Measurements from ENCODE around the gene BRIP1.

Gene BRIP1

DNA sequence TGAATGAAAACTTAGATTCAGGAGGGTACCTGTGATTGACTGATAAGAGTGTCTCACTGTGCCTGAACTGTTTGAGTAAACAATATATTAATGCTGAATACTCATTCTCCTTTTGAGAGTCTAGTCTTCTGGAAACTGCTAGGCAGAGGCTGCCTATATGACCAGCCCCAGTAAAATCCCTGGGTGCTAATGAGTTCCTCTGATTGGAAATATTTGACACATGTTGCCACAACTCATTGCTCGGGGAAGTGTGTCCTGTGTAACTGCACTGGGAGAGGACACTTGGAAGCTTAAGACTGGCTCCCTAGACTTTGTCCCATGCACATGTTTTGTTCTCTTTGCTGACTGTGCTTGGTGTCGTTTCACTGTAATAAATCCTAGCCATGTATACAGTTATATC, 163.6 kb downstream of the BRIP1 start:
- Histone ChIP-seq H3K4me1 (ENCODE audit: low read depth, poor library complexity, severe bottlenecking) (no peaks in the 10 kb centered on the region), H4K20me1 (ENCODE audit: insufficient read depth) (no peaks in the 10 kb centered on the region), H3K27ac (no peak overlapping the region), H3K9ac (no peak overlapping the region), H3K4me3 (IDR thresholded peaks at IDR 0.05; ENCODE audit: insufficient read depth, low read depth, low read length) (no peak overlapping the region), H3K27me3 (ENCODE audit: insufficient read depth, low read depth) (no peaks in the 10 kb centered on the region), H3K4me2 (no peak overlapping the region), H3K36me3 (ENCODE audit: insufficient read depth) (no peaks in the 10 kb centered on the region), H3K79me2 (ENCODE audit: insufficient read depth, low read depth) (no peaks in the 10 kb centered on the region), H2AFZ (ENCODE audit: low read depth) (no peak overlapping the region)
- TF ChIP-seq, protein P1, sequence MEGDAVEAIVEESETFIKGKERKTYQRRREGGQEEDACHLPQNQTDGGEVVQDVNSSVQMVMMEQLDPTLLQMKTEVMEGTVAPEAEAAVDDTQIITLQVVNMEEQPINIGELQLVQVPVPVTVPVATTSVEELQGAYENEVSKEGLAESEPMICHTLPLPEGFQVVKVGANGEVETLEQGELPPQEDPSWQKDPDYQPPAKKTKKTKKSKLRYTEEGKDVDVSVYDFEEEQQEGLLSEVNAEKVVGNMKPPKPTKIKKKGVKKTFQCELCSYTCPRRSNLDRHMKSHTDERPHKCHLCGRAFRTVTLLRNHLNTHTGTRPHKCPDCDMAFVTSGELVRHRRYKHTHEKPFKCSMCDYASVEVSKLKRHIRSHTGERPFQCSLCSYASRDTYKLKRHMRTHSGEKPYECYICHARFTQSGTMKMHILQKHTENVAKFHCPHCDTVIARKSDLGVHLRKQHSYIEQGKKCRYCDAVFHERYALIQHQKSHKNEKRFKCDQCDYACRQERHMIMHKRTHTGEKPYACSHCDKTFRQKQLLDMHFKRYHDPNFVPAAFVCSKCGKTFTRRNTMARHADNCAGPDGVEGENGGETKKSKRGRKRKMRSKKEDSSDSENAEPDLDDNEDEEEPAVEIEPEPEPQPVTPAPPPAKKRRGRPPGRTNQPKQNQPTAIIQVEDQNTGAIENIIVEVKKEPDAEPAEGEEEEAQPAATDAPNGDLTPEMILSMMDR (conservative IDR thresholded peaks at IDR 0.05; ENCODE audit: low read depth, low read length), result no peak

DNA sequence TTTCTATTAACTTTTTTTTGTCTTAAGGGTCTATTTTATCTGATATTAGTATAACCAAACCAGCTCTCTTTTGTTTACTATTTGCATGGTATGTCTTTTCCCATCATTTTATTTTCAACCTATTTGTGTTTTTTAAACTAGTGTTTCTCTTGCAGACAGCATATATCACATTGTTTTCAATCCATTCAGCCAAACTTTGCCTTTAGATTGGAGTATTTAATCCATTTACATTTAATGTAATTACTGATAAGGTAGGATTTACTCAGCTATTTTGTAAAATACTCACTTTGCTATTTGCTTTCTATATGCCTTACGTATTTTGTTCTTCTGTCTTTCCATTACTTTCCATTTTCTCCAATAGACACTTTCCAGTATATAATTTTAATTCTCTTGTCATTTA, 164.3 kb downstream of the BRIP1 start:
- Histone ChIP-seq H3K4me2 (no peak overlapping the region), H3K4me1 (ENCODE audit: low read depth, poor library complexity, severe bottlenecking) (no peaks in the 10 kb centered on the region), H4K20me1 (ENCODE audit: insufficient read depth) (no peaks in the 10 kb centered on the region), H2AFZ (ENCODE audit: low read depth) (no peak overlapping the region), H3K36me3 (ENCODE audit: insufficient read depth) (no peaks in the 10 kb centered on the region), H3K79me2 (ENCODE audit: insufficient read depth, low read depth) (no peaks in the 10 kb centered on the region), H3K27ac (no peak overlapping the region), H3K9ac (no peak overlapping the region), H3K4me3 (IDR thresholded peaks at IDR 0.05; ENCODE audit: insufficient read depth, low read depth, low read length) (no peak overlapping the region), H3K27me3 (ENCODE audit: insufficient read depth, low read depth) (no peaks in the 10 kb centered on the region)
- TF ChIP-seq, protein P1 (conservative IDR thresholded peaks at IDR 0.05; ENCODE audit: low read depth, low read length), result no peak

- Histone ChIP-seq H3K79me2 (ENCODE audit: insufficient read depth, low read depth) (no peaks in the 10 kb centered on the region), H3K4me3 (IDR thresholded peaks at IDR 0.05; ENCODE audit: insufficient read depth, low read depth, low read length) (no peak overlapping the region), H3K27ac (no peak overlapping the region), H3K27me3 (ENCODE audit: insufficient read depth, low read depth) (no peaks in the 10 kb centered on the region), H3K4me1 (ENCODE audit: low read depth, poor library complexity, severe bottlenecking) (no peaks in the 10 kb centered on the region), H3K4me2 (no peak overlapping the region), H2AFZ (ENCODE audit: low read depth) (no peak overlapping the region), H4K20me1 (ENCODE audit: insufficient read depth) (no peaks in the 10 kb centered on the region), H3K9ac (no peak overlapping the region), H3K36me3 (ENCODE audit: insufficient read depth) (no peaks in the 10 kb centered on the region)
- TF ChIP-seq, protein P1 (conservative IDR thresholded peaks at IDR 0.05; ENCODE audit: low read depth, low read length), result no peak
Measured at GRCh38 chr17:61698244-61698643, 165.1 kb downstream of the BRIP1 start.

DNA sequence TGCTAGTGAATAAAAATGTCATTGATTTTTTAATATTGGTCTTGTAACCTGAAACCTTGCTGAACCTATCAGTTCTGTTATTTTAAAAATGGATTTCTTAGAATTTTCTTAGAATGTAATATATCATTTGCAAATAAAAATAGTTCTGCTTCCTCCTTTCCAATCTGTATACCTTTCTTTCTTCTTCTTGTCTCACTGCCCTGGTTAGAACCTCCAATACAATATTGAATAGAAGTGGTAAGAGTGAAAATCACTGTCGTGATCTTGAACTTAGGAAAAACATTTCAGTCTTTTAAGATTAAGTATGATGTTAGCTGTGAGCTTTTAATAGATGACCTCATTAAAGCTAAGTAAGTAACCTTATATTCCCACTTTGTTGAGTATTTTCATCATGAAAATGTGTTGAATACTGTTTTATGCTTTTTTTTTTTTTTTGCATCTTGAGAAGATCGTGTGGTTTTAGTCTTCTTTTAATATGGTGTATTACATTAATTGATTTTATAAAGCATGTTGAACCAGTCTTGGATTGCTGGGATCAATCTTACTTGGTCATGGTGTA, 167.5 kb downstream of the BRIP1 start:
- H3K4me3 ChIP-seq (IDR thresholded peaks at IDR 0.05; ENCODE audit: insufficient read depth, low read depth, low read length), result no peak overlapping the region
- H2AFZ ChIP-seq (ENCODE audit: low read depth), result no peak overlapping the region
- TF ChIP-seq, protein P1 (conservative IDR thresholded peaks at IDR 0.05; ENCODE audit: low read depth, low read length), result no peak
- H3K9ac ChIP-seq, result no peak overlapping the region
- no peaks in the 10 kb centered on the region for H3K4me1 ChIP-seq (ENCODE audit: low read depth, poor library complexity, severe bottlenecking)
- H3K4me2 ChIP-seq, result no peak overlapping the region
- H3K27me3 ChIP-seq (ENCODE audit: insufficient read depth, low read depth), result no peaks in the 10 kb centered on the region
- H3K79me2 ChIP-seq (ENCODE audit: insufficient read depth, low read depth), result no peaks in the 10 kb centered on the region
- H4K20me1 ChIP-seq (ENCODE audit: insufficient read depth), result no peaks in the 10 kb centered on the region
- no peak overlapping the region for H3K27ac ChIP-seq
- H3K36me3 ChIP-seq (ENCODE audit: insufficient read depth), result no peaks in the 10 kb centered on the region

All from KMS-11 (cell line).